CD1c-positive myeloid dendritic cell (primary cell): Measurements from ENCODE around the gene CEACAM6.
"Not testable (repeated sequence)": the region's sequence is repeated elsewhere in the genome, so short reads cannot be mapped to it uniquely, and the experiment has no call there.

Experiments used
- DNase-seq: peaks from one replicate; pipeline ENCODE4 v3.0.0-alpha.2; 2016; ENCODE audit errors: extremely low spot score

CEACAM6 gene

DNA sequence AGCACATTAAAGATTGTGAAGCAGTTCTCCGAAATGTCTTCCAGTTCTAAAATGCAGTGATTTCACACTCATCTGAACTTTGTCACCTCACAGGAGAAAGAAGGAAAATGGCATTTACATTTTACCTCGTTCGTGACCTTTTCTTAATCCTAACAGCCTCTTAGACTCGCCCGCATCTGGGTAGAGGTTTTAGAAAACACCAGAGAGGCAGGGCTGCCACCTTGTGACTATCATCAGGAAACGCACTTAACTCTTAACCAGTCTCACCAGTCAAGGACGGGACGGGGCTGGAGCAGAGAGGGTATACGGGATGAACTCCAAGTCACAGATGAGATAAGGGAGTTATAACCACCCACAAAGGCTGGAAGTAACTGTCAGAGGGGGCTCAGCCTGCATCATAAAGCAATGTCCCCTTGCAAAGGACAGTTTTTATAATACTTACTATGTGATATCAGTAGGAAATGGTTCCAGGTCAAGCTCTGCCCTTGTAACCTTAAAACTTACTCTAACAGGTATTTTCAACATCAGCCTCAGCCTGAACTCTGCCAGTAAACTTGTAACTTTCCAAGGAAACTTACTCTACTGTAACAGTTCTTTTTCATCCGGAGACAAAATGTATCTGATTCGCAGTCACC, 8.6 kb upstream of the CEACAM6 start:
- DNase-seq, result peak; percentile 57

DNA sequence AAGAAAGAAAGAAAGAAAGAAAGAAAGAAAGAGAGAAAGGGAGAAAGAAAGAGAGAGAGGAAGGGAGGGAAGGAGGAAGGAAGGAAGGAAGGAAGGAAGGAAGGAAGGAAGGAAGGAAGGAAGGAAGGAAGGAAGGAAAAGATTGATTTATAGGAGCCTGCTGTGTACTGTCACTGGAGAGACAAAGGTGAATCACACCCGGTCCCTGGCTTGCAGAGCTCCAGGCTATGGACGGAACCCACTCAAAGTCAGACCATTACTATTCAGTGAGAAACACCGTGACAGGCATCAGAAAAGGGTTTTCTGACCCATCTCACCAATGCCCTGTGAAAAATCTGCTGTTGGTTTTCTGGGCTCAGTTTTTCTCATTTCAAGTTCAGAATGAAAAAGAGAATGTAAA, 7.3 kb upstream of the CEACAM6 start:
- no peak for DNase-seq

DNA sequence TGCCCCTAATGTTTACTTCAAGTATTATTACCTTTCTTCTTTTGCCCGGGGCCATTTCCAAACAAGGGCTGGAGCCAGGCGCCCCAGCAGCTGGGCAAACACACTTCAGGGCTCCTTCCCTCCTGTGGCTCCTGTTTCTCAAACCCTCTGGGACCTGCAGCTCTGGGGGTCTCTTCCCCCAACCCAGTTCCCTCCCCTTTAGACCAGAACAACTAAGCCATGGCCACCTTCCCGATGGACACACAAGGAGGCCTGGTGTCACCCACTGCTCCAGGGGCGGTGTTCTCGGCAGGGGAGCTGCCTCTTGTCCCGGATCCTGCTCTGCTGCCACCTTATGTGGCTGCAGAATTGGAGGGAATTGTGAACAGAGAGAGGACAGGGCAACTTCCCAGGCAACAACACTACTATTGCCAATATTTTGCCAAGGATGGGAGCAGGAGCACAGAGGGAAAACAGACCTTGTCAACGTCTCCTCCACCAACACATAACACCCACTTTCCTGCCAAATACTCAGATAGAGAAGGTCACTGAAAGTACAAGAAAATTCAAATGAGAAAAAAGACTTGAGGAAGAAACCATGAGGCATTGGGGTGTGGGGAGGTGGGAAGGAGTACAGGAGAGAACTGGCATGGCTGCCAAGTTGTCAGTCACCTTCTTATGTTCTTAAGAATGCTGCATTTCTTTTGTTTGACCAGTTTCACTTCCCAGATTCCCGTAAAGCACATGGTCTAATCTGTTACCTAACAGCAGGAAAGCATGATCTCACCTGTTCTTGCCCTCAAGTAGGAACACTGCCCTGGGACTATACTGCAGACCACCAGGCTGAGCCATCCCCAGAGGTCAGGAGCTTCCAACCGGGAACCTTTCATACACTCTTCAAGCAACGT, 4.8 kb upstream of the CEACAM6 start:
- DNase-seq, result peak; percentile 37

DNA sequence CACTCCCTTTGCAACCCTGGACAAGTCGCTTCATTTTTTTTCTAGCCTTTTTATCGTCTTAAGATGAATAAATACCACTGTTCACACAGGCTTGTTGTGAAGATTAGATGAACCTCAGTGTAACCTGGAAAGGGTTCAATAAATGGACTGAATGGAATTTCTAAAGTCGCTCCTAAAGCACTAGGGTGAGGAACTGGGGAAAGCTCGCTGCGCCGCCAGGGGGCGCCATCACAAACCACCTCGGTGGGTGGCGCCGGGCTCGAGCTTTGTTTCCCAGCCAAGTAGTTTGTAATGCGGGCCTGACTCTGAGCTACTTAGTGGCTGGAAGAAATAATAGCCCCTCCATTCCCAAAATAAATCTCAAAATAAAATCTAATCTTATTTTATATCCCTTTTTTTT, 2.2 kb upstream of the CEACAM6 start:
- DNase-seq, result peak; percentile 75

DNA sequence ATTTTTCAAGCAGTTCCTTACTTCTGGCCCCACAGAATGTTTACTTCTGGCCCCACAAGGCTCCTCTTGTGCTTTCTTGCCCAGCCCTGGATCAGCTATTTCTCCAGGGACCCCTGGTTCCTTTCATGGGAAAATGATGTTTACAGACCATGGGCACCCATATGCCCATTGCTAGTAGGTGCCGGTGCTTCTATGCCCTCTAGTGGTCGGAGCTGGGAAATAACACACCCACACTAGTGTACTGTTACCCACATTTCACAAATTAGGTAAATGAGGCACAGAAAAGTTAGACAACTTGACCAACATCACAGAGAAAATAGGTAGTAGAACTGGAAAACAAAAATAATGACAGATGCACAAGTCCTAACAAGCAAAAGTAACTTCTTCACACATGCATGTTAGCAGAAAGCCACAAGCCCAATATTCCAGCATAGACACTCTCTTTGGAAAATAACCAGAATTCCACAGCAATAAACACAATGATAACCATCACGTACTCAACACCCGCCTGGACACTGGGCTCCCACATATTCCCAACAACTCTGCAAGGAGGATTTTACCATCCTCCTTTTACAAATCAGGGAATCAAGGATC, 1.3 kb upstream of the CEACAM6 start:
- DNase-seq, result peak; percentile 74

DNA sequence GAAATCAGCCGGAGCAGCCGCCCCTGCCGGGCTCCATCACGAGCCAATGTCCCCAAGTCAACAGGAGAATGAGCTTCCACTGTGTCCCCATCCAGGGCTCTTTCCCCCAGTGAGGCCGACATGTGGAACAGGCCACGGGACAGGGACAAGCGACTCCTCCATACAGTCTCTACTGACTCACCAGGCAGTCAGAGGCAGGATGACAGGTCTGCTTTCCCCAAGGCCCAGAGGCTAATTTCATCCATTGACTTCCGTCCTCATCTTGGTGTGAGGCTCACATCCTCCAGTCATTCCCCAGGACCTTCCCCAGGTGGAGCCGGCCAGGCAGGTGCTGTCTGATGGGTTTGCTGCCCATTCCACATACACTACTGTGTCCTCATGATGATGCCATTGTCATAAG, 3.5 kb downstream of the CEACAM6 start:
- DNase-seq, result no peak

DNA sequence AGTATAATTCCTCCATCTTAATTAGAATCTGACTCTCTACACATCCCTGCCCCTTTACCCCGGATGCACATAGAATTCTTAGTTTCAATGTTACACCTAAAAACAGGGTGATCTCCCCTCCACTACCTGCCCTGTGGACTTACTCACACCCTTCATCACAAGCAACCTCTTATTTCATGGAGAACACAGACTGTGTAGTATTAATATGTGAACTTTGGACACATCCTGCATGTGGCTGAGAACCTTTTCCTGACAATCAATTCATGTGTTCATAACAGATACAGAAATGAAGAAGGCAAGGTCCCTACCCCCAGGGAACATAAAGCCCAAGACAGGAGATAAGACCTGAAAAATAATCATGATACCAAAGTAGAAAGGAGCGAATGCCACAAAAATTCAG, 11.8 kb downstream of the CEACAM6 start:
- DNase-seq, result no peak

DNA sequence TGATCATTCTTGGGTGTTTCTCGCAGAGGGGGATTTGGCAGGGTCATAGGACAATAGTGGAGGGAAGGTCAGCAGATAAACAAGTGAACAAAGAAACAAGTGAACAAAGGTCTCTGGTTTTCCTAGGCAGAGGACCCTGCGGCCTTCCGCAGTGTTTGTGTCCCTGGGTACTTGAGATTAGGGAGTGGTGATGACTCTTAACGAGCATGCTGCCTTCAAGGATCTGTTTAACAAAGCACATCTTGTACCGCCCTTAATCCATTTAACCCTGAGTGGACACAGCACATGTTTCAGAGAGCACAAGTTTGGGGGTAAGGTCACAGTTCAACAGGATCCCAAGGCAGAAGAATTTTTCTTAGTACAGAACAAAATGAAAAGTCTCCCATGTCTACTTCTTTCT, 12.8 kb downstream of the CEACAM6 start:
- not testable (repeated sequence) for DNase-seq

DNA sequence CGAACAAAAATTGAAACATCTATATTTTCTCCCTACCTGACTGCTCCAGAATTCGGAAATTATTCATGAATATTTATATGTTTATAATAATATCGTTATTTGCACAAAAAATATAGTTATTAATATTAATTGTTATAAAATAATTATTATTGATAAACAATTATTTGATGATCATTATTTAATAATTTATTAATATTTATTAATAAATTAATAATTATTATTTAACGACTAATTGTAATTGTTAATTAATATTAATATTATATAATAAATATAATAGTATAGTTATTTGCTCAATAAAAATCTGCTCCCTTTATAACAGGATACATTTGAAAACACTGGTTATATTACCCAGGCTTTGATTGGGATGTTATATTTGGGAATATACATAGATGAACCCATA, 14.3 kb downstream of the CEACAM6 start:
- no peak for DNase-seq

DNA sequence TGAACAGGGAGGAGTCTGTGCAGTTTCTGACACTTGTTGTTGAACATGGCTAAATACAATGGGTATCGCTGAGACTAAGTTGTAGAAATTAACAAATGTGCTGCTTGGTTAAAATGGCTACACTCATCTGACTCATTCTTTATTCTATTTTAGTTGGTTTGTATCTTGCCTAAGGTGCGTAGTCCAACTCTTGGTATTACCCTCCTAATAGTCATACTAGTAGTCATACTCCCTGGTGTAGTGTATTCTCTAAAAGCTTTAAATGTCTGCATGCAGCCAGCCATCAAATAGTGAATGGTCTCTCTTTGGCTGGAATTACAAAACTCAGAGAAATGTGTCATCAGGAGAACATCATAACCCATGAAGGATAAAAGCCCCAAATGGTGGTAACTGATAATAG, 16.1 kb downstream of the CEACAM6 start:
- DNase-seq, result no peak

DNA sequence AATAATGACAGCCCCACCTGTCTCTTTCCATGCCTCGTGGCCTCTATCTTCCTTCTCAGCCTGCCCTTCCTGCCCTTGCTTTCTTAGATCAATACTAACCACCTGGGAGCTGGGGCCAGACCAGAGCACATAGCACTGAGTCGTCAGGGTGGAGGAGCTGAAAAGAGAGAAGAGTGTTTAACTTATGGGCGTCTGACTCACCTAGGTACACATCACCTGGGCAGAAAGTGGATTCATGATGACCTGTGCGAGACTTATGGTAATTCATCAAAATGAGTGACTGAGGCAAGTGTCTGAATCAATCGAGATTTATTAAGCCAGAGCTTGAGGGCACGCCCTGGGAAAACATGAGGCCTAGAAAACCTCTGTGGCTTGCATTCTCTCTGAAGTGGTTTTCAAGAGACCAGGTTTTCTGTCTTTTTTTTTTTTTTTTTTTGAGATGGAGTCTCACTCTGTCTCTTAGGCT, 19.2 kb downstream of the CEACAM6 start:
- no peak for DNase-seq

DNA sequence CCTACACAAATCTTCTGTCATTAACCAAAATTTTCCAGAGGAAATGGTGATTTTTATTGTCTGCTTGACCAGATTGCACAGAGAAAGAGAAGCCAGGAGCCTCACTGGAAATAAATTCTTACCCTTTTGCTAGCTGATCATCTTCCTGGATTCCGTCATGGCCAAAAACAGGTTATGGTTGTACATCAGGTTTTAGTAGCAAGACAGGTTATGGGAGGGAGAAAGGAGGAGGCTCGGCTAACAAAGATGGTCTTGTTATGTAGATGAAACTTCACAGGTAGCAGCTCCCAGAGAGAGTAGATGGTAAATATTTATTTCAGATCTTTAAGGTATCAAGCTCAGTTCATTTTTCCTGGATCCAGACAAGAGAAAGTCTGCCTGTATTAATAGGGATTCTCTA, 21.4 kb downstream of the CEACAM6 start:
- DNase-seq, result no peak

DNA sequence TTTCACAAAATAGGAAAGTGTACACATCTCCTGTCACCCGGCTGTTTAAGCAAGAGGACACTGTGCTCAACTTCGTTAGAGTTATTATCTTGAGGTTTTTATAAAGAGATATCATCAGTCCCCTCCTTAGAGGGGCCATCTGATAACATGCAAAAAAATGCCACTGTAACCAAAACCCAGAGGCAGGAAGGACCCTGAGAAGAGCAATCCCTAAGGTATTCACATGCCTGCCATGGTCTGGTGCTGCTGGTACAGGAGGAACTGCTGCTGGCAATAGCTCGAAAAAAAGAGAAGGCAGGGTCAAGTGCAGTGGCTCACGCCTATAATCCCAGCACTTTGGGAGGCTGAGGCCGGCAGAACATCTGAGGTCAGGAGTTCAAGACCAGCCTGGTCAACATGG, 28.3 kb downstream of the CEACAM6 start:
- DNase-seq, result no peak

DNA sequence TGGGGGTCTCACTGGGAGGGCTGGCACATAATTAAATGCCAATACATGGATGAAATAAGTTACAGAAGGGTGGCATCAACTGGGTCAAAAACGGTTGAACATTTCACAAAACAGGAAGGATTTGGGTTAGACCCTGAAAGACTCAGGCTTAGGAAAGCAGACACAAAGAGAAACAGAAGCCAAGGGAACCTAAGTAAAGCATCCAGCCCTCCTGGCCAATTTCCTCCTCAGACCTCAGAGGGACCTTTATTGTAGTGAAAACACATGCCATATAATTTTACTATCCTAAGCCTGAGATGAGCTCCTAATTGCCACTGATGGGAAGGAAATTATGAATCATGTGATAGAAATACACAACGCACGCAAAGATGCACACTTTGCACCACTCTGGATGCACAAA, 29.0 kb downstream of the CEACAM6 start:
- DNase-seq, result peak; percentile 15

DNA sequence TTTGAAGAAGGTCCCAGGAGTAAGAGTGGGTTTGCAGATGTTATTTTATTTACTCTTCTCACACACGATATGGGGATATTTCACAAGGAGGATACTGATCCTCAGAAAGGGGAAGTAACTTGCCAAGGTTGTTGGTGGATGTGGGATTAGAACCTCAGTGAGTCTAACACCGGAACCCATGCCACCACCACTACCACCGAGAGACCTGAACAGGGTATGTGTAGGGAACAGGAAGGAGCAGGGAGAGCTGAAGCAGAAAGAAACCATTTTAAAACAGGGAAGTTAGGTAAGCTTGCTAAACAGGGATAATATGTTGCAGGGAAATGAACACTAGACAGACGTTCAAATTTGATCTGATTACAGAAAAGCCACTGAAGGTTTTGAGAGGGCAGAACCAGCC, 29.4 kb downstream of the CEACAM6 start:
- peak; percentile 78 for DNase-seq

DNA sequence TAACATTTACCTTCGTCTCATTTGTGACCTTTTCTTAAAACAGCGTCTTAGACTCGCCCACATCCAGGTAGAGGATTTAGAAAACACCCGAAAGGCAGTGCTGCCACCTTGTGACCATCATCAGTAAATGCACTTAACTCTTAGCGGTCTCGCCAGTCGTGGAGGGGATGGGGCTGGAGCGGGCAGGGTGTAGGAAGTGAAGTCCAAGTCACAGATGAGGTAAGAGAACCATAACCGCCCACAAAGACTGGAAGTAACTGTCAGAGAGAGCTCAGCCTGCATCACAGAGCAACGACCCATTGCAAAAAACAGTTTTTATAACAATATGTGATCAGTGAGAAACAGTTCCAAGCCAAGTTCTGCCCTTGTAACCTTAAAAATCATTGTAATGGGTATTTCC, 30.3 kb downstream of the CEACAM6 start:
- peak; percentile 91 for DNase-seq

DNA sequence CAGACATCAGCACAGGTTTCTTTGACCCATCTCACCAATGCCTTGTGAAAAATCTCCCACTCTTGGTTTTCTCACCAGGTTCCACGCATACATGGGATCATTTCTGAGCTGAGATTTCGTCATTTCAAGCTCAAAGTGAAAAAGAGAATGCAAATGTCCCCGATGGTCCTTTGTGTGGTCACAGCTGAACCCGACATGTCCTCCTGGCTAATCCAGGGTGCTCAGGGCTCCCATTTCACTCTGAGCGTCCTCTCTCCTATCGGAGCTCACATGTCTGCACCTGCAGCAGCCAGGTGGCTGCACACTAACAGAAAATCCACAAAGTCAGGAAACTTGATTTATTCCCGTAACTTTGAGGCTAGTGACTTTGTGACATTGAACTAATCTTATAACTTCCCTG, 31.7 kb downstream of the CEACAM6 start:
- no peak for DNase-seq

DNA sequence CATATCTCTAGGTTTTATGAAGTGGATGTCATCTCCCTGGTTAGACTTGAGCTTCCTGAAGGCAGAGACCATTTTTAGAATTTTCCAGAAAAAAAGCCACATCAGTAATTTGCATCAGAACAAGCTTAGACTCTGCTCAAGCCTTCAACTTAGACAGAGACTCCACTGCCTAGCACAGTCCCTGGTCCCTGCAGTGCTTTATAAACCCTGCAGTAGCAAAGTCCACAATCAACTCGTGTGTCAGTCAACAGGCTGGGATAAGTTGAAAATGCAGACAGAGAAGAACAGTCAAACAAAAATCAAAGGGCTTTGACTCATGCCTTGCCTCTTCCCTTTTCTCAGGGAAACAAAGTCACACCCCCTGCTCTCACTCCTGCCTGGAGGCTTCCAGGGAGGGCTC, 33.2 kb downstream of the CEACAM6 start:
- not testable (repeated sequence) for DNase-seq

DNA sequence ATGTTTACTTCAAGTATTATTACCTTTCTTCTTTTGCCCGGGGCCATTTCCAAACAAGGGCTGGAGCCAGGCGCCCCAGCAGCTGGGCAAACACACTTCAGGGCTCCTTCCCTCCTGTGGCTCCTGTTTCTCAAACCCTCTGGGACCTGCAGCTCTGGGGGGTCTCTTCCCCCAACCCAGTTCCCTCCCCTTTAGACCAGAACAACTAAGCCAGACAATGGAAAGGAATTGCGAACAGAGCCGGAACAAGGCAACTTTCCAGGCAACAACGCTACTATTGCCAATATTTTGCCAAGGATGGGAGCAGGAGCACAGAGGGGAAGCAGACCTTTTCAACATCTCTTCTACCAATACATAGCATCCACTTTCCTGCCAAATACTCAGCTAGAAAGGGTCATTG, 33.7 kb downstream of the CEACAM6 start:
- DNase-seq, result not testable (repeated sequence)

DNA sequence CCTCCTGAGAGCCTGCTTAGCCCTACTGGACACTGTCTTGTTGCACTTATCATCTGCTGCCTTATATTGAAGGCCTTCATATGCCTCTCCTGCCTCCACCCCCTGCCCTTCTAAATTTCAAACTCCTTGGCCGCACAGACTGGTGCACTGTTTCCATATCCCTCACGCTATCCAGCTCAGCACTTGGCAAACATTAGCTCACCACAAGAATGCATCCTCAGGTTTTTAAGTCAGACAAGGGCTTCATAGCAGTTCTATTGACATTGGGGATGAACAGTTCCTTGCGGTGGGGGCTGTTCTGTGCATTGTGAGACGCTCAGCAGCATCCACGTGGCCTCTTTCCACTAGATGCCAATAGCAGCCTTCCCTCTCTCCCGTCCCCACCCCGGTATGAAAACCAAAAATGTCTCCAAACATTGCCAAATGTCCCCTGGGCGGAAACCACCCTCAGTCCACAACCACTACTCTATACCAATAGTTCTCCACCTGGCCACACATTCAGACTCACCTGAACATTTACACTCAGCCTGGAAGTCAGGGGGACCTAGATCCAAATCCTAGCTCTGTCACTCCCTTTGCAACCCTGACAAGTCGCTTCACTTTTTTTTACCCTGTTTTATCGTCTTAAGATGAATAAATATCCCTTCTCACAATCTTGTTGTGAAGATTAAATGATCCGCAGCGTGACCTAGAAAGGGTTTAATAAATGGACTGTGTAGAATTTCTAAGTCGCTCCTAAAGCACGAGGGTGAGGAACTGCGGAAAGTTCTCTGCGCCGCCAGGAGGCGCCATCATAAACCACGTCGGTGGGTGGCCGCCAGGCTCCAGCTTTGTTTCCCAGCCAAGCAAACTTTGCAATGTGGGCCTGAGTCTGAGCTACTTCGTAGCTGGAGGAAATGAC, 37.4 kb downstream of the CEACAM6 start:
- peak; percentile 76 for DNase-seq

DNA sequence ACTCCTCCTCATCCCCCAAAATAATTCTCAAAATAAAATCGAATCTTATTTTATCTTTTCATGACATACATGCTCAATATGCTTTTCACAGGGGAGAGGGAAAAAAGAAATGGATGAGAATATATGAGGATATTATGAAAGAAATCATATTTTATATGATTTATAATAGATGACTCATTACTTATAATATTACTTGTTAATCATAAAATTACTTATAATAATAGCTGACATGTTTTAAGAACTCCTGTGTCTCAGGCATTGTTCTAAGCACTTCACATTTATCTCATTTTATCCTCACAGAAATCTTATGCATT, 38.0 kb downstream of the CEACAM6 start:
- DNase-seq, result no peak

DNA sequence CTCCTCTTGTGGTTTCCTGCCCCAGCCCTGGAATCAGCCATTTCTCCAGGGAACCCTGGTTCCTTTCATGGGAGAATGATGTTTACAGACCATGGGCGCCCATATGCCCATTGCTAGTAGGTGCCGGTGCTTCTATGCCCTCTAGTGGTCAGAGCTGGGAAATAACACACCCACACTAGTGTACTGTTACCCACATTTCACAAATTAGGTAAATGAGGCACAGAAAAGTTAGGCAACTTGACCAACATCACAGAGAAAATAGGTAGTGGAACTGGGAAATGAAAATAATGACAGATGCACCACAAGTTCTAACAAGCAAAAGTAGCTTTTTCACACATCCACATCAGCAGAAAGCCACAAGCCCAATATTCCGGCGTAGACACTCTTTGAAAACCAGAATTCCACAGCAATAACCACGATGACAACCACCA, 39.7 kb downstream of the CEACAM6 start:
- DNase-seq, result peak; percentile 87
